ENCODE measurements around the gene CCP110.

CCP110 gene

GRCh38 chr16:19555186-19555937 is 31.6 kb downstream of the CCP110 start, which contains the start of gene VPS35L:
Gene VPS35L, plus strand, starts transcription at chr16:19555703. Its CDS starts 27 bp downstream, at chr16:19555730.
- DNase-seq, result peak; percentile 99

DNA sequence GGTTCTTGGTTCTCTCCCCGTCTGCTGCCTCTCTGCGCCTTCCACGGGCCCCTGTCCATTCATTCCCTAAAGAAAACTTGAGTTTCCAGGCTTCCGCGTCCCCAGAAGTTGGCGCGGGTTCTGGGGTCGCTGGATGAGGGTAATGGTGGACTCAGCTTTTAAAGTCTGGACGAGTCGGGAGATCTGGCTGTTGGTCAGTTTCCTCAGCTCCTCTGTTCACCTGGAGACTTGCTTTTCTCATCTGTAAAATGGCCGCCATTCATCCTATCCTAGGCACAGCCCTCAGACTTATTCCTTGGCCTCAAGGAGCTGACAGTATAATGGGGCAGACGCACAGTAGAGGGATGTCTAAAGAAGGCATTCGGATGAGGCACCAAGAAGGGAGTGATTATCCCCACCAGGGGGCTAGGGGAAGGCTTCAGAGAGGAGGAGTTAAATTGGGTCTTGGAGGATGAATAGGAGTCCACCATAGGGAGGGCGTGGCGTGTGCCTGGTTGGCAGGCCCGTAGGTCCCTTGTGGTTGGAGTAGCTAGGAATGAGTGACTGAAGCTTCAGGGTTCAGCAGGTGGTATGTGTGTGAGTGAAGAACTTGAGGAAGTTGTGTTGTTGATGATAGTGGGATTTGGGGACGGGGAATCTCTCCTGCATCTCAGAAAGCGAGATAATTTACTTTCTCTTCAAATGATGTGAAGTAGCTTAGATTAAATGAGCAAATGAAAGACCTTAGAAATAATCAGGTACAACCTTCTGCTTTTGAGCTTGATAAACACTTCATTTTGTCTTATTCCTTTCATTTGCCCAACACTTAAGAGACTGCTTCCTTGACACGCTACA is 32.4 kb downstream of the CCP110 start:
- DNase-seq, result no peak

DNA sequence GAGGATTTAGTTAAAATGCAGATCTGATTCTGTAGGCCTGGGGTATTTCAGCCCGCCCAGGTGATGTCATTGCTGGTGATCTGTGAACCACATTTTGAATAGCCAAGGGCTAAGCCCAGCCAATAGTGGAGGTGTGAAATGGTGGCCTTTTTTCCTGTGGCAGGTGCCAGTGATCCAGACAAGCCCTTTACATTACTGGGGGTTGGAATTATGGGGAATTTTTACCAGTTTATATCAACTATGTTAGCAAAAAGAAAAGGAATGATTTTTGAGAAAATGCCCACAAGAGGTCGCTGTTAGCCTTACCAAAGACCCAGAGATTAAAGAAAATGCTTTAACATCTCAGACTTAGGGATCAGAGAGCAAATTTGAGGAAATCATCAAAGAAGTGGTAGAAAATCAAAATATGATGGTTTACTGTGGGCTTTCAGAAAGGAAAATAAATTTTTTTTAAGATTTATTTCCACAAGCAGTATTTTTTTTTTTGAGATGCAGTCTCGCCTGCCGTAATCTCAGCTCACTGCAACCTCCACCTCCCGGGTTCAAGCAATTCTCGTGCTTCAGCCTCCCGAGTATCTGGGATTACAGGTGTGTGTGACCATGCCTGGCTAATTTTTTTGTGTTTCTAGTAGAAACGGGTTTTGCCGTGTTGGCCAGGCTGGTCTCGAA is 35.6 kb downstream of the CCP110 start:
- no peak for DNase-seq

DNA sequence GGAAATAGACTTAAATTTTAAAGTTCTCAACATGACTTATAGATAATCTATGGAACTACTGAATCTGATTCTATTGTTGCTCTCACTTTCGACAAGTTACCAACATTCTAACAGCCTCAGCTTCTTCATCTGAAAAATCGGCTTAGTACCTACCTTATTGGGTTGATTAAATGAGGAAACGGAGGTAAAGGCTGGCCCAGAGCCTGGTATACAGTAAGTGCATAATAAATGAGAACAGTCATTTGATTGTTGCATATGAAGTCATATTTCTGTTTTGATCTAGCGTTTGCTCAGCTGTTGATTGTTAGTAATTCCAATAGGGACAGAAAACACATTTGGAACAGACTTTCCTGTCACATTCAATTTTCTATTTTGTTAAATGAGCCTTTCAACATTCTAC is 36.3 kb downstream of the CCP110 start:
- DNase-seq, result no peak

- DNase-seq, result no peak
Observed at GRCh38 chr16:19563377-19563776, 39.6 kb downstream of the CCP110 start.

- DNase-seq, result no peak
Observed at GRCh38 chr16:19566362-19566761, 42.6 kb downstream of the CCP110 start.

- no peak for DNase-seq
Observed at GRCh38 chr16:19567560-19567959, 43.8 kb downstream of the CCP110 start.

- DNase-seq, result no peak
Observed at GRCh38 chr16:19573997-19574396, 50.3 kb downstream of the CCP110 start.

- DNase-seq, result no peak
Observed at GRCh38 chr16:19574615-19575014, 50.9 kb downstream of the CCP110 start.

DNA sequence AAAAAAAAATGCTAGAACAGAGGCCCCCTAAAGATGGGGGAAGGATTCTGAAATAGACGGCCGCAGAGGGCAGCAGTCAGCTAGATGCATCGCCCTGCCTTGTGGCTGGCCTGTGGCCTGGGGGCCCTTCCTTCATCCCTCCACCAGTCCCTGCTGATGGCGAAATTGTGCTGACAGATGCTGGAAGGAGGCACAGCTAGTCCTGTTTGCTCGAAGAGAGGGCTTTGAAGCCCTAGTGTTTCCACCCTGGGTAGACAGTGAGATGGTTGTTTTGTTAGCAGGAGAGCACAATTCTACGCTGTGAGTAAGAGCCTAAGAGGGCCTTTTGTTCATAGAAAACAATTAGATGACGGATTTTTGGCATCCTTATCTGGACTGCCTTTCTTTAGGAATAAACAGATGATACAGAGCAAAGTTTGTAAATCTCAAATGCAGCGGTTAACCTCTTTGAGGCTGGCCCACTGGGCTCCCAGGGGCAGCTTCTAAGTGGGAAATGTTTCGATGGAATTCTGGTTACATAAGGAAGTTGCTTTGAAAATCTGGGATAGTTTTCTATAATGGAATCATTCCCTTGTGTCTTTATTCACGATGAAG is 54.7 kb downstream of the CCP110 start:
- no peak for DNase-seq

DNA sequence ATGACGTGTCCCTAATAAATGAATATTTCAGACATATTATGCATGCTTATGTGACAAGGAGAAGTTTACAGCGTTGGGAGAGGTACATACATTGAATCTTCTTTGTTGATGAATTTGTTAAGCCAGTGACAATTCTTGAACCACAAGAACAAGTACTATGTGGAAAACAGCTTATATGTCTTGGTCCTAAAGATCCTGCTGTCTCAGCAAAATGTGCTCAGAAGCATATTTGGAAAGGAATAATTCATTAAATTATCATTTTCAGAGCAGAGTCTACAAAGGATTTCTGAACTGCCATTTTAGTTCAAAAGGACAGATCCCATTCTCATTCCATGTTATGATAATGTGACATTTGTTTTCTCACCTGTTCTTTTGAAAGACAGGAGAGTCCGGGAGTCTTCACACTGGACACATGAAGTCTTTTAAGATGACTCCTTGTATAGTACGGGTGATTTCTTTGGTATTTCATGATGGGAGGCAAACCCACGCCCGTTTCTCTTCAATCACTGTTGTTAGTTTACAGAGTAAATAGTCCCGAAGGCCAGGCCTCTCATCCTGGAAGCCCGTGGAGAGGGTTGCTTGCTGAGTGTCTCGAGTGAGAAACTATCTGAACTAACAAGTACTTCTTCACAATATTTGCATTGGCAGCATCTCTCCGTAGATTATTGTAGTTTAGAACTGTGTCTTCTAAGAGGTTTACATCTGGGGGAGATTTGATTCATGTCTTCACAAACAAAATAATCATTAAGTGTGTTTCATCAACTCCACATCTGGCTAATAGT is 58.5 kb downstream of the CCP110 start:
- DNase-seq, result no peak

- DNase-seq, result no peak
Observed at GRCh38 chr16:19583665-19584300, 60.0 kb downstream of the CCP110 start.

- no peak for DNase-seq
Observed at GRCh38 chr16:19588661-19589060, 64.9 kb downstream of the CCP110 start.

DNA sequence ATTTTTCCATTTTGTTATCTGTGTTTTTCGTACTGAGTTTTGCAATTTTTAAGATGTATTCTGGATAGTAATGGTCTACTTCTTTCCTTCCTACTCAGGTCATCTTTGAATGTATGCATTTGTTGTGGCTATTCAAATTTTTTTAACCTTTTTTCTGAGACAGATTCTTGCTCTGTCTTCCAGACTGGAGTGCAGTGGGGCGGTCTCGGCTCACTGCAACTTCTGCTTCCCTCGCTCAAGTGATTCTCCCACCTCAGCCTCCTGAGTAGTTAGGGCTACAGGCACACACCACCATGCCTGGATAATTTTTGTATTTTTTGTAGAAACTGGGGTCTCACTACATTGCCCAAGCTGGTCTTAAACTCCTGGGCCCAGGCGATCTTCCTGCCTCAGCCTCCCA is 65.4 kb downstream of the CCP110 start:
- DNase-seq, result no peak

DNA sequence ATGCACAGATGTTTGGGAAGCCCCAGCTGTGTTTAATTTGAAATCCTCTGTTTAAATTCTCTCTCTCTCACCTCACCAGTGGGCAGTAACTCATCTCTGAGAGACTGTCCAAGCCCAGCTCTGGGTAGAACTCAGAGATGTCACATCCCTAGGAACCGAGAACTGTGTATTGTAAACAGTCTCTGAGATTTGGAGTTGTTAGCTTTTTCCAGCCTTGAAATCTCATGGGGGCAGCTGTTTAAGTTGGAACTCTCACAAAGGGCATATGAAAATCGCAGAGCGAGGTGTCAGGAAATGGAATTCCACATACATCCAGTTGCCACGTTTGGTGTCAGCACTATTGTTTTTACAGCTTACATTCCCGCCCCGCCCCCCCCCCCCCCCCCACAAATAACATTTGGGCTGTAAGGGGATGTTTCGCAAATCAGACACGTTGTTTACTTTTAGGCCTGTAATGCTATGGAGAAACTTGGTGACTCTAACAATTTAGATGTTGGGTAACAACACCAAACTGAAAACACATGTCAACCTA is 66.1 kb downstream of the CCP110 start:
- no peak for DNase-seq

DNA sequence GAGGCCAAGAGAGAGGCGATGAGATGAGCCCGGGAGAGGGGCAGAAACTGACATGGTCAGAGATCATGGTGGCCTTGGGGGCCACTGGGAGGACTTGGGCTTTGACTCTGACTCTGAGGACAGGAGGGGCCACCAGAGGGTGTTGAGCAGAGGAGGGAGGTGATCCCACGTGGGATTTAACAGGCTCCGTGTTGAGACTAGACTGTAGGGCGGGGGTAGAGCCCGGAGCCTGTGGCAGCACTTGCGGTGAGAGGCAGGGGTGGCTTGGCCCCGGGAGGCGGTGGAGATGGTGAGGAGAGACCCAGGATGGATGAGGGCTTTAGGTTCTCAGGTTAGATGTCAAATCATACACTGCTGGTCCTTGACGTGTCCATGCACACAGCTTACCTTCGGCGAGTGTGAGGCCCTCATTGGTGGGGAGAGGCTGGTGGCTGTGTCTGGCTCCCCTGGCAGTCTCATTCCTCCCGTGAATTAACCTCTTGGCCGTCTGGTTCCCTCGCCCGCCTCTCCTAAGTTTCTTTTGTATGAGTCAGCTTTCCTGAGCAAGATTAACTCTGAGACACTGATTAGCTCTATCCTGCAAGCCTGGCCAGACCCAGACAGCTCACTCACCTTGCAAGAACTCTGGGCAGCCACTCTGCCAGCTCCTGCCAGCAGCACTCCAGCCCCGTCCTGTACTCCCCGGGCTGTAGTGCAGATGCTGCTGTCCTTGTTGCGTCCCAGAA is 71.5 kb downstream of the CCP110 start:
- peak; percentile 30 for DNase-seq

GRCh38 chr16:19598805-19599510 is 75.2 kb downstream of the CCP110 start:
- no peak for DNase-seq

GRCh38 chr16:19599968-19600716 is 76.4 kb downstream of the CCP110 start:
- DNase-seq, result no peak

All from T1000 (cell line).